CD4-positive, alpha-beta T cell treated with Interleukin-12 subunit alpha and Interleukin-12 subunit beta, for 1 hour (primary cell): ENCODE data around the gene MR1.
A peak's percentile ranks its signal among the peaks of the same experiment; 100 is the strongest.

Experiments
- DNase-seq: peaks from one replicate; pipeline ENCODE4 v3.0.0-alpha.2; 2020

MR1 gene

GRCh38 chr1:181033799-181034451 is at the start of gene MR1:
Gene MR1, plus strand, starts transcription at chr1:181033983. Its CDS starts 25 bp downstream, at chr1:181034008.
- peak; percentile 86 for DNase-seq

- DNase-seq: no peak
Measured at GRCh38 chr1:180988253-180988752, 45.5 kb upstream of the MR1 start.

GRCh38 chr1:180994262-180994661 is 39.5 kb upstream of the MR1 start:
- no peak for DNase-seq

- DNase-seq: no peak
Measured at GRCh38 chr1:180997843-180998504, 35.8 kb upstream of the MR1 start.

GRCh38 chr1:181001091-181001780 is 32.5 kb upstream of the MR1 start:
- no peak for DNase-seq

GRCh38 chr1:181002582-181003172 is 31.1 kb upstream of the MR1 start:
- DNase-seq: no peak

- no peak for DNase-seq
Measured at GRCh38 chr1:181010789-181011188, 23.0 kb upstream of the MR1 start.

GRCh38 chr1:181011301-181012202 is 22.2 kb upstream of the MR1 start:
- DNase-seq: no peak

GRCh38 chr1:181012203-181012745 is 21.5 kb upstream of the MR1 start:
- no peak for DNase-seq

GRCh38 chr1:181013144-181013543 is 20.6 kb upstream of the MR1 start:
- peak; percentile 8 for DNase-seq

- DNase-seq: no peak
Measured at GRCh38 chr1:181014477-181015250, 19.1 kb upstream of the MR1 start.

- no peak for DNase-seq
Measured at GRCh38 chr1:181015251-181015615, 18.6 kb upstream of the MR1 start.

GRCh38 chr1:181016563-181016962 is 17.2 kb upstream of the MR1 start:
- no peak for DNase-seq

GRCh38 chr1:181018901-181019681 is 14.7 kb upstream of the MR1 start:
- DNase-seq: peak; percentile 10

GRCh38 chr1:181021159-181021558 is 12.6 kb upstream of the MR1 start:
- DNase-seq: no peak

- DNase-seq: peak; percentile 60
Measured at GRCh38 chr1:181021811-181022434, 11.9 kb upstream of the MR1 start.

- DNase-seq: no peak
Measured at GRCh38 chr1:181023265-181024057, 10.3 kb upstream of the MR1 start.

GRCh38 chr1:181028196-181028595 is 5.6 kb upstream of the MR1 start:
- no peak for DNase-seq

GRCh38 chr1:181028615-181029014 is 5.2 kb upstream of the MR1 start:
- no peak for DNase-seq
